ENCODE measurements around the gene C14orf132.

Gene C14orf132

GRCh38 chr14:96040828-96041371 is 1.7 kb downstream of the C14orf132 start:
- no peak for DNase-seq

- no peak for DNase-seq
Observed at GRCh38 chr14:96042248-96042930, 3.2 kb downstream of the C14orf132 start.

GRCh38 chr14:96046630-96047029 is 7.5 kb downstream of the C14orf132 start:
- no peak for DNase-seq

GRCh38 chr14:96047101-96047500 is 7.9 kb downstream of the C14orf132 start:
- no peak for DNase-seq

- no peak for DNase-seq
Observed at GRCh38 chr14:96049932-96050331, 10.8 kb downstream of the C14orf132 start.

- DNase-seq = no peak
Observed at GRCh38 chr14:96050482-96050881, 11.3 kb downstream of the C14orf132 start.

- no peak for DNase-seq
Observed at GRCh38 chr14:96051231-96051630, 12.1 kb downstream of the C14orf132 start.

- no peak for DNase-seq
Observed at GRCh38 chr14:96051642-96052540, 12.7 kb downstream of the C14orf132 start.

- DNase-seq = no peak
Observed at GRCh38 chr14:96052541-96053247, 13.5 kb downstream of the C14orf132 start.

GRCh38 chr14:96053248-96053599 is 14.1 kb downstream of the C14orf132 start:
- no peak for DNase-seq

- DNase-seq = no peak
Observed at GRCh38 chr14:96053600-96054381, 14.6 kb downstream of the C14orf132 start.

GRCh38 chr14:96054661-96055060 is 15.5 kb downstream of the C14orf132 start:
- DNase-seq = no peak

- no peak for DNase-seq
Observed at GRCh38 chr14:96055065-96055752, 16.0 kb downstream of the C14orf132 start.

GRCh38 chr14:96055753-96056508 is 16.8 kb downstream of the C14orf132 start:
- no peak for DNase-seq

GRCh38 chr14:96056509-96057422 is 17.6 kb downstream of the C14orf132 start:
- DNase-seq = no peak

- no peak for DNase-seq
Observed at GRCh38 chr14:96057738-96058137, 18.6 kb downstream of the C14orf132 start.

- no peak for DNase-seq
Observed at GRCh38 chr14:96058576-96059200, 19.5 kb downstream of the C14orf132 start.

GRCh38 chr14:96059519-96060135 is 20.5 kb downstream of the C14orf132 start:
- DNase-seq = no peak

Data from NCI-H1417 treated with DMSO at 0.1 percent for 48 hours (cell line).